ENCODE data around the gene PIK3C2B.
A peak's percentile ranks its signal among the peaks of the same experiment; 100 is the strongest.

The PIK3C2B gene

GRCh38 chr1:204479387-204480136, 15.0 kb downstream of the PIK3C2B start:
- no peak for DNase-seq (ENCODE audit: low read depth)

GRCh38 chr1:204478921-204479320, 15.7 kb downstream of the PIK3C2B start:
- DNase-seq (ENCODE audit: low read depth): no peak

- DNase-seq (ENCODE audit: low read depth): no peak
These were observed 16.3 kb downstream of the PIK3C2B start for GRCh38 chr1:204478172-204478899.

- DNase-seq (ENCODE audit: low read depth): no peak
These were observed 17.4 kb downstream of the PIK3C2B start for GRCh38 chr1:204477036-204477740.

- no peak for DNase-seq (ENCODE audit: low read depth)
These were observed 18.0 kb downstream of the PIK3C2B start for GRCh38 chr1:204476563-204476962.

GRCh38 chr1:204475656-204476432, 18.8 kb downstream of the PIK3C2B start:
- no peak for DNase-seq (ENCODE audit: low read depth)

GRCh38 chr1:204473400-204473965, 21.1 kb downstream of the PIK3C2B start:
- DNase-seq (ENCODE audit: low read depth): no peak

GRCh38 chr1:204472660-204473059, 21.9 kb downstream of the PIK3C2B start:
- DNase-seq (ENCODE audit: low read depth): no peak

GRCh38 chr1:204471687-204472086, 22.9 kb downstream of the PIK3C2B start:
- DNase-seq (ENCODE audit: low read depth): no peak

- DNase-seq (ENCODE audit: low read depth): no peak
These were observed 25.3 kb downstream of the PIK3C2B start for GRCh38 chr1:204469304-204469703.

GRCh38 chr1:204468766-204469302, 25.8 kb downstream of the PIK3C2B start:
- no peak for DNase-seq (ENCODE audit: low read depth)

GRCh38 chr1:204468206-204468605, 26.4 kb downstream of the PIK3C2B start:
- no peak for DNase-seq (ENCODE audit: low read depth)

GRCh38 chr1:204466416-204467405, 27.9 kb downstream of the PIK3C2B start:
- DNase-seq (ENCODE audit: low read depth): no peak

- peak; percentile 82 for DNase-seq (ENCODE audit: low read depth)
These were observed 28.8 kb downstream of the PIK3C2B start for GRCh38 chr1:204465546-204466415.

- no peak for DNase-seq (ENCODE audit: low read depth)
These were observed 29.9 kb downstream of the PIK3C2B start for GRCh38 chr1:204464701-204465100.

- DNase-seq (ENCODE audit: low read depth): no peak
These were observed 30.4 kb downstream of the PIK3C2B start for GRCh38 chr1:204464187-204464631.

GRCh38 chr1:204463125-204464060, 31.2 kb downstream of the PIK3C2B start:
- peak; percentile 36 for DNase-seq (ENCODE audit: low read depth)

GRCh38 chr1:204462229-204462561, 32.4 kb downstream of the PIK3C2B start:
- DNase-seq (ENCODE audit: low read depth): no peak
